Mammary epithelial cell (primary cell): Measurements from ENCODE around the gene AACS.

Experiments
- CTCF ChIP-seq, 2 donors: IDR thresholded peaks in 1 of 2; conservative IDR thresholded peaks in 1 of 2; 2 replicates each; pipeline ENCODE4 v1.5.1; 2011 to 2012; ENCODE audit warnings: inconsistent platforms in 2 of 2, low read length in 2 of 2, mild to moderate bottlenecking in 2 of 2, control low read depth in 1 of 2, low read depth in 1 of 2; ENCODE audit not compliant: insufficient read depth in 1 of 2; ENCODE audit errors: extremely low read depth in 1 of 2
- EZH2 ChIP-seq: IDR thresholded peaks from 2 replicates; pipeline ENCODE4 v1.6.1; 2012; ENCODE audit warnings: low read length, inconsistent platforms, borderline replicate concordance

- TF ChIP-seq EZH2 (no peak), CTCF (conservative IDR thresholded peaks at IDR 0.05 in 1 of 2, IDR thresholded peaks at IDR 0.05 in 1 of 2; ENCODE audit: extremely low read depth in 1 of 2, insufficient read depth in 1 of 2, low read depth in 1 of 2, low read length in 2 of 2) (no peak)
Measured at GRCh38 chr12:125070112-125070511, 4.9 kb downstream of the AACS start.
